Left lung (tissue), 10 donors: ENCODE measurements around the gene MRPL19. TPM values are rescaled to one million over a fixed set of nuclear protein-coding genes. Genes with fewer than 3 reads are reported as not detected.

Experiments used
- ATAC-seq: fragments of 200-7000 bp; cut with Tn5 transposase; one replicate; pipeline ENCODE4 v1.9.1; 2020; ENCODE audit warnings: moderate library complexity
- DNase-seq, 4 donors: peaks; one replicate each; pipeline ENCODE4 v3.0.0-alpha.2; 2013 to 2020
- H3K27ac ChIP-seq, 2 donors: fragments of 200-600 bp; sonication (generic) in 1 of 2; one replicate each; pipeline versions ENCODE4 v1.5.0 to v1.8.0; 2020 to 2021
- H3K27me3 ChIP-seq, 2 donors: fragments of 200-600 bp; sonication (generic) in 1 of 2; one replicate each; pipeline versions ENCODE4 v1.5.0 to v1.8.0; 2020 to 2021
- H3K36me3 ChIP-seq, 2 donors: fragments of 200-600 bp; sonication (generic) in 1 of 2; one replicate each; pipeline versions ENCODE4 v1.5.0 to v1.8.0; 2020 to 2021
- H3K4me1 ChIP-seq, 2 donors: fragments of 200-600 bp; one replicate each; pipeline ENCODE4 v1.8.0; 2021
- H3K4me3 ChIP-seq, 2 donors: fragments of 200-600 bp; sonication (generic) in 1 of 2; one replicate each; pipeline versions ENCODE4 v1.5.0 to v1.8.0; 2020 to 2021; ENCODE audit warnings: mild to moderate bottlenecking in 1 of 2
- H3K9me3 ChIP-seq, 2 donors: fragments of 200-600 bp; sonication (generic) in 1 of 2; one replicate each; pipeline versions ENCODE4 v1.5.0 to v1.8.0; 2020 to 2021
- intact Hi-C, 2 donors: fragments of 100-400 bp; cut with DNase I; formaldehyde crosslinking; loops; one replicate each; pipeline versions ENCODE4 v1.11.2 to v1.14.2; 2022
- polyA plus RNA-seq, 6 donors: library from polyadenylated mRNA; unstranded; fragments of 120-200 nt; gene quantifications; one replicate each; pipeline ENCODE4 v1.2.1, GENCODE V29; 2013; ENCODE audit not compliant: insufficient read length in 6 of 6
- total RNA-seq, 2 donors: library from RNA; stranded (reverse); fragmentation: NEBNext Ultra II Directional; extraction: Animal tissue kit (Norgen Biotek cat#: 25700); gene quantifications; one replicate each; pipeline ENCODE4 v1.2.1, GENCODE V29; 2021
- TF ChIP-seq, protein P1 (sequence below), 2 donors: fragments of 200-600 bp; sonication (generic) in 1 of 2; IDR thresholded peaks; one replicate each; pipeline versions ENCODE4 v1.5.0 to v1.8.0; 2021; ENCODE audit warnings: antibody characterized with exemption in 2 of 2
- donor health status: DM: no; HTN: yes; CAD: no.
- donor health status: DM: no; HTN: no; CAD: no.

Gene MRPL19
- total and polyA plus RNA-seq, 8 donors: 45.9 to 57.6 (median 52.4) TPM

GRCh38 chr2:75720525-75720924, 73.9 kb downstream of the MRPL19 start:
- intact Hi-C loops: no loop called here
- H3K27ac ChIP-seq: no peak overlapping the region

DNA sequence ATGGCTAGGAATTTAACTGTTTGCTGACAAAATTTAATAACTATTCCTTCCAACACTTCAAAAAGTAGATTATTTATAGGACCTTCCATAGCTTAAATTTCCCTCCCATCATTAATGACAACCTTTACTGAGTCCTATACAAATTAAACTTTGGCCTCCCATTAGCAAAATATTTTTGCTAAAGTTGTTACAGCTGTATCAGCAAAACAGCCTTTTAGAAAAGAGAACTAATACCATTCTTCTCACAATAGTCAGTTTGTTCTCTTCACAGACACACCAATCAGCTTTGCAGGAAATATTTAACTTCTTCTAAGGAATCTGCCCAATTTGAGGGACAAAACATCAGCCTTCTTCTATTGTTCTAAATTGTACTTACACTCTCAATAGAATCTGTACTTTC, 76.1 kb downstream of the MRPL19 start:
- no peaks in the 10 kb centered on the region for H3K36me3 ChIP-seq
- H3K9me3 ChIP-seq: no peaks in the 10 kb centered on the region
- H3K4me1 ChIP-seq: no peaks in the 10 kb centered on the region
- DNase-seq: no peak
- H3K27ac ChIP-seq: no peak overlapping the region
- intact Hi-C loops: no loop called here
- TF ChIP-seq, protein P1, sequence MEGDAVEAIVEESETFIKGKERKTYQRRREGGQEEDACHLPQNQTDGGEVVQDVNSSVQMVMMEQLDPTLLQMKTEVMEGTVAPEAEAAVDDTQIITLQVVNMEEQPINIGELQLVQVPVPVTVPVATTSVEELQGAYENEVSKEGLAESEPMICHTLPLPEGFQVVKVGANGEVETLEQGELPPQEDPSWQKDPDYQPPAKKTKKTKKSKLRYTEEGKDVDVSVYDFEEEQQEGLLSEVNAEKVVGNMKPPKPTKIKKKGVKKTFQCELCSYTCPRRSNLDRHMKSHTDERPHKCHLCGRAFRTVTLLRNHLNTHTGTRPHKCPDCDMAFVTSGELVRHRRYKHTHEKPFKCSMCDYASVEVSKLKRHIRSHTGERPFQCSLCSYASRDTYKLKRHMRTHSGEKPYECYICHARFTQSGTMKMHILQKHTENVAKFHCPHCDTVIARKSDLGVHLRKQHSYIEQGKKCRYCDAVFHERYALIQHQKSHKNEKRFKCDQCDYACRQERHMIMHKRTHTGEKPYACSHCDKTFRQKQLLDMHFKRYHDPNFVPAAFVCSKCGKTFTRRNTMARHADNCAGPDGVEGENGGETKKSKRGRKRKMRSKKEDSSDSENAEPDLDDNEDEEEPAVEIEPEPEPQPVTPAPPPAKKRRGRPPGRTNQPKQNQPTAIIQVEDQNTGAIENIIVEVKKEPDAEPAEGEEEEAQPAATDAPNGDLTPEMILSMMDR (IDR thresholded peaks at IDR 0.05): no peak
- no peak for ATAC-seq
- H3K4me3 ChIP-seq: no peak overlapping the region
- peaks cover 0 to 11% of the 10 kb centered on the region in 2 donors for H3K27me3 ChIP-seq

More at GRCh38 chr2:75720525-75720924, 73.9 kb downstream of the MRPL19 start:
- TF ChIP-seq, protein P1 (IDR thresholded peaks at IDR 0.05): no peak
- DNase-seq (no peak), ATAC-seq (no peak)
- Histone ChIP-seq H3K9me3 (no peaks in the 10 kb centered on the region), H3K4me1 (no peaks in the 10 kb centered on the region), H3K27me3 (peaks cover 0 to 7% of the 10 kb centered on the region in 2 donors), H3K36me3 (no peaks in the 10 kb centered on the region), H3K4me3 (no peak overlapping the region)

GRCh38 chr2:75728614-75729419, 82.2 kb downstream of the MRPL19 start:
- TF ChIP-seq, protein P1 (IDR thresholded peaks at IDR 0.05): no peak
- peak; percentile 39 for ATAC-seq

DNA sequence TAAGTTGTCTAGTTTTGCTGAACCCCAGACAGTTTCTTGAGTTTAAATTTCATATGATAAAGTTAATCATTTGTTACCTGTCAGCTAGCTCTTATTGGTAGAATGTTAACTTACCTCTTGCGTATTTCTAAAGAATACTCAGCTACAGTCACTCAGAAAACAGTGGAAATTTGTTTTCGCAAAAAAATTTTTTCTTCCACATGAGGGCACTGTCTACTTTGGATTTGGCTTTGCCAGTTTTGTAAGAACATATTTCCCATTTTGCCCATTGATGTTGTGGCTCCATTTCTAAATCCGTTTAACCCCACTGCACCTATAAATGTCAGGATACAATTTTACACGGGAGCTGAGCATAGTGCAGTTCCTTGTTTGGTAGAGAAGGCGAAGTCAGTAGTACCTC, 83.3 kb downstream of the MRPL19 start:
- no peaks in the 10 kb centered on the region for H3K4me1 ChIP-seq
- H3K27me3 ChIP-seq: peaks cover 0 to 4% of the 10 kb centered on the region in 2 donors
- peak; percentile 33 for ATAC-seq
- no peaks in the 10 kb centered on the region for H3K9me3 ChIP-seq
- intact Hi-C loops: no loop called here
- no peak overlapping the region for H3K27ac ChIP-seq
- TF ChIP-seq, protein P1 (IDR thresholded peaks at IDR 0.05): no peak
- H3K36me3 ChIP-seq: no peaks in the 10 kb centered on the region
- no peak overlapping the region for H3K4me3 ChIP-seq
- peak in 1 of 4 donors; percentile 26 for DNase-seq

More at GRCh38 chr2:75728614-75729419, 82.2 kb downstream of the MRPL19 start:
- intact Hi-C loops: no loop called here
- no peak overlapping the region for H3K4me3 ChIP-seq
- H3K27ac ChIP-seq: no peak overlapping the region
- H3K4me1 ChIP-seq: no peaks in the 10 kb centered on the region
- H3K36me3 ChIP-seq: no peaks in the 10 kb centered on the region
- peaks cover 0 to 4% of the 10 kb centered on the region in 2 donors for H3K27me3 ChIP-seq
- H3K9me3 ChIP-seq: no peaks in the 10 kb centered on the region
- DNase-seq: no peak

DNA sequence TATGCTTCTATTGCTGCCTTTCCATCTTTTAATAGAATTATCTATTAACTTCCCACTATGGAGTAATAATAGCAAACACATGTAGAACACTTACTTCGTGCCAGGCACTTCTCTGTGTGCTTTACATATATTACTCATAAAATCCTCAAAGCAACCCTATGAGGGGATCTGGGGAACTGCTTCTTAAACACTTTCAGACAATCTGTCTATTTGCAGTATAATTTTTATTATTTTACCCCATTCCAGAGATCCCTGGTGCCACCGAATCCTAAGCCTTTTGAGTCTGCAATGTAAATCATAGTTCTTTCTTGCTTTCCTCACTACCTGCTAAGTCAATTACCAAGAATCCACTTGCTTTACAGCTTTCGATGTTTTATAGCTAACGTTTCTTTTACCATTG, 89.7 kb downstream of the MRPL19 start:
- Histone ChIP-seq H3K36me3 (no peaks in the 10 kb centered on the region), H3K9me3 (no peaks in the 10 kb centered on the region), H3K27ac (no peak overlapping the region), H3K4me3 (no peak overlapping the region), H3K27me3 (no peaks in the 10 kb centered on the region), H3K4me1 (no peaks in the 10 kb centered on the region)
- no peak for ATAC-seq
- intact Hi-C loops: no loop called here
- TF ChIP-seq, protein P1 (IDR thresholded peaks at IDR 0.05): no peak
- DNase-seq: no peak
